Renal cortex interstitium (tissue), 11 donors: Measurements from ENCODE around the gene OR2J1. TPM values are rescaled to one million over a fixed set of nuclear protein-coding genes. Genes with fewer than 3 reads are reported as not detected.
"Not testable (repeated sequence)": the region's sequence is repeated elsewhere in the genome, so short reads cannot be mapped to it uniquely, and the experiment has no call there.

Experiments used
- DNase-seq, 11 donors: peaks; one replicate each; pipeline ENCODE4 v3.0.0-alpha.2; 2013; ENCODE audit warnings: low read depth in 9 of 11, low spot score in 4 of 11; ENCODE audit errors: extremely low read depth in 1 of 11
- polyA plus RNA-seq, 3 donors: library from polyadenylated mRNA; unstranded; fragments of 120-200 nt; gene quantifications; one replicate each; pipeline ENCODE4 v1.2.1, GENCODE V29; 2013; ENCODE audit not compliant: insufficient read length in 3 of 3

OR2J1 gene
- polyA plus RNA-seq, 3 donors, result not detected

DNA sequence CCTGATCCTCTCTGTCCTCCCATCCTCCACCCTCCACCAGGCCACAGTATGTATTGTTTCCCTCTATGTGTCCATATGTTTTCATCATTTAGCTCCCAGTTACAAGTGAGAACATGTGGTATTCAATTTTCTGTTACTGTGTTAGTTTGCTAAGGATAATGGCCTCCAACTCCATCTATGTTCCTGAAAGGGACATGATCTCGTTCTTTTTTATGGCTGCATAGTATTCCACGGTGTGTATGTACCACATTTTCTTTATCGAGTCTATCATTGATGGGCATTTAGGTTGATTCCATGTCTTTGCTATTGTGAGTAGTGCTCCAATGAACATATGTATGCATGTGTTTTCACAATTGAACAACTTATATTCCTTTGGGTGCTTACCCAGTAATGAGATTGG is 50.2 kb downstream of the OR2J1 start:
- DNase-seq, result not testable (repeated sequence)

Other genes with a start within 250 kb of the OR2J1 start
- 10 to 100 TPM; 73.7 to 91.1 (median 77.0) TPM for gene TRIM27, start 175.5 kb upstream of the OR2J1 start, polyA plus RNA-seq
- 1 to 10 TPM; 5.4 to 7.0 (median 6.7) TPM for gene ZNF311, start 94.2 kb upstream of the OR2J1 start, polyA plus RNA-seq
- not detected for gene OR2W1, start 54.3 kb upstream of the OR2J1 start, polyA plus RNA-seq
- not detected for gene OR2B3, start 12.2 kb upstream of the OR2J1 start, polyA plus RNA-seq
- gene OR2J3, start 8.6 kb downstream of the OR2J1 start, polyA plus RNA-seq, result not detected
- gene OR2J2, start 71.4 kb downstream of the OR2J1 start, polyA plus RNA-seq, result not detected
- under 1 TPM; 0.06 to 0.12 (median 0.11) TPM for gene OR14J1, start 202.2 kb downstream of the OR2J1 start, polyA plus RNA-seq